Kidney epithelial cell (primary cell): ENCODE data around the gene GNGT1. TPM values are rescaled to one million over a fixed set of nuclear protein-coding genes. Genes with fewer than 3 reads are reported as not detected.

ENCODE experiments used
- DNase-seq: peaks from one replicate; pipeline ENCODE4 v3.0.0-alpha.2; 2010; ENCODE audit warnings: low read depth
- H3K27me3 ChIP-seq: 2 replicates; pipeline ENCODE4 v1.6.0; 2011; ENCODE audit warnings: low read length; ENCODE audit not compliant: control insufficient read depth, insufficient read depth
- H3K36me3 ChIP-seq: 2 replicates; pipeline ENCODE4 v1.5.1; 2011; ENCODE audit warnings: low read length; ENCODE audit not compliant: control insufficient read depth, insufficient read depth
- H3K4me3 ChIP-seq: 2 replicates; pipeline ENCODE4 v1.5.1; 2011; ENCODE audit warnings: low read depth, mild to moderate bottlenecking, control low read depth, low read length
- total RNA-seq: library from RNA; depleted of rRNA; stranded (reverse); fragments of >200 nt; gene quantifications from 2 replicates; pipeline ENCODE4 v1.2.3, GENCODE V29; 2015
- TF ChIP-seq, protein P1 (sequence below): IDR thresholded peaks from 2 replicates; pipeline ENCODE4 v1.5.1; 2011; ENCODE audit warnings: mild to moderate bottlenecking, moderate library complexity, low read length, control low read depth, inconsistent platforms; ENCODE audit not compliant: insufficient read depth, poor library complexity, severe bottlenecking

GNGT1 gene
- total RNA-seq, 1 donor from 2014 or later = not detected

DNA sequence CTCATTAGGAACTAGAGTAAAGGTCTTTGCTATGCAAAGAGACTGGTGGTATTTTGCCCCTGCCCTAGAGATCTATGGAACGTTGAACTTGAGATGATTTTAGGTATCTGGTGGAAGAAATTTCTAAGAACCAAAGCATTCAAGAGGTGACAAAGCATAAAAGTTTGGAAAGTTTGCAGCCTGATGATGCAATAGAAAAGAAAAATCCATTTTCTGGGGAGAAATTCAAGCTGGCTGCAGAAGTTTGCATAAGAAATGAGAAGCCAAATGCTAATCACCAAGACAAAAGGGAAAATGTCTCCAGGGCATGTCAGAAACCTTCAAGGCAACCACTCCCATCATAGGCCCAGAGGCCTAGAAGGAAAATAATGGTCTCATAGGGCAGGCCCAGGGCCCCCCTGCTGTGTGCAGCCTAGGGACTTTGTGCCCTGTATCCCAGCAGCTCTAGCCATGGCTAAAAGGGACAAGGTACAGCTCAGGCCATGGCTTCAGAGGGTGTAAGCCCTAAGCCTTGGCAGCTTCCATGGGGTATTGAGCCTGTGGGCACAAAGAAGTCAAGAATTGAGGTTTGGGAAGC is 32.3 kb upstream of the GNGT1 start:
- Histone ChIP-seq H3K36me3 (peaks cover 2% of the 10 kb centered on the region), H3K4me3 (no peak overlapping the region), H3K27me3 (no peaks in the 10 kb centered on the region)
- TF ChIP-seq, protein P1, sequence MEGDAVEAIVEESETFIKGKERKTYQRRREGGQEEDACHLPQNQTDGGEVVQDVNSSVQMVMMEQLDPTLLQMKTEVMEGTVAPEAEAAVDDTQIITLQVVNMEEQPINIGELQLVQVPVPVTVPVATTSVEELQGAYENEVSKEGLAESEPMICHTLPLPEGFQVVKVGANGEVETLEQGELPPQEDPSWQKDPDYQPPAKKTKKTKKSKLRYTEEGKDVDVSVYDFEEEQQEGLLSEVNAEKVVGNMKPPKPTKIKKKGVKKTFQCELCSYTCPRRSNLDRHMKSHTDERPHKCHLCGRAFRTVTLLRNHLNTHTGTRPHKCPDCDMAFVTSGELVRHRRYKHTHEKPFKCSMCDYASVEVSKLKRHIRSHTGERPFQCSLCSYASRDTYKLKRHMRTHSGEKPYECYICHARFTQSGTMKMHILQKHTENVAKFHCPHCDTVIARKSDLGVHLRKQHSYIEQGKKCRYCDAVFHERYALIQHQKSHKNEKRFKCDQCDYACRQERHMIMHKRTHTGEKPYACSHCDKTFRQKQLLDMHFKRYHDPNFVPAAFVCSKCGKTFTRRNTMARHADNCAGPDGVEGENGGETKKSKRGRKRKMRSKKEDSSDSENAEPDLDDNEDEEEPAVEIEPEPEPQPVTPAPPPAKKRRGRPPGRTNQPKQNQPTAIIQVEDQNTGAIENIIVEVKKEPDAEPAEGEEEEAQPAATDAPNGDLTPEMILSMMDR = no peak
- no peak for DNase-seq

DNA sequence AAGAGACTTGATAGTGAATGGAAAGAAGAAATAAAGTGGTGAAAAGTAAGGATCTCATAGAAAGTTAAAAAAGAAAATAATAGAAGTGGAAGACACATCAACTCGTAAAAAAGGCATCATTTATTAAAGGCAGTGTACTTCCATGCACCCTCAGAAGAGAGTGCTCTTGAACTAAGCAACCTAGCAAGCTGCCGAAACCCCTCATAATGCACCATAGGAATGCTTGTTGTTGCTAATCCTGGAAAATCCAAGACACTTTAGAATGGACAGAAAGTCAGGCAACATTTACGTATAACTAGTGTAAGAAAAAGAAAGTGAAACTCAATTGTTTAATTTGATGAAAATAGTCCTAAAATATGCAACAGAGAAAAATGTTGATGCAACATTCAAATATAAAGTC is 28.6 kb upstream of the GNGT1 start:
- Histone ChIP-seq H3K27me3 (no peaks in the 10 kb centered on the region), H3K4me3 (no peak overlapping the region), H3K36me3 (peaks cover 2% of the 10 kb centered on the region)
- no peak for DNase-seq
- TF ChIP-seq, protein P1 = no peak

DNA sequence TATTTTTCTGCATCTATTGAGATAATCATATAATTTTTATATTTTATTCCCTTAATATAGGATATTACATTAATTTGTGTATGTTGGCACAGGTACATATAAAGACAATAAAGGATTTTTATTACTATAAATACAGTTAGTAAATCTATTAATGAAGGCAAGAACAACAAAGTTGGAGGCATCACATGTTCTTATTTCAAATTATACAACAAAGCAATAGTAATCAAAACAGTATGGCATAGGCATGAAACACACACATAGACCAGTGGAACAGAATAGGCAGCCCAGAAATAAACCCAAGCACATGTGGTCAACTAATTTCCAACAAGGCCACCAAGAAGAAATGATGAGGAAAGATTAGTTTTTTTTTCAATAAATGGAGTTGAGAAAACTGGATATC is 27.0 kb upstream of the GNGT1 start:
- no peak overlapping the region for H3K4me3 ChIP-seq
- TF ChIP-seq, protein P1 = no peak

DNA sequence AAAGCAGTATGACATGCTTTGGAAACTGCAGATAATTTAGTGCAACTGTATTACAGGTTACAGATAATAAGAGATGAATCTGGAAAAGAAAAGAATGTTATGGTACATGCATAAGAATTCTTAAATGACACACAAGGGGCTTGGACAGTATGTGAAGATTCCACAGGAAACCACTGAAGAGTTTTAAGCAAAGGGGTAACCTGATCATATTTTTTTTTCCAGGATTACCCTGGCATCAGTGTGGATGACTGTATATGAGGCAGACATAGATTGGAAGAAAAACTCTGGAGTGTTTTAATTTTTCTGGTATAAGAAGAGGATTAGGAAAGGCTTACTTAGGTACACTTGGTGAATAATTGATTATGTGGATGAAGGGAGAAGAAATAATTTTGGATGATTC is 23.9 kb upstream of the GNGT1 start:
- H3K4me3 ChIP-seq = no peak overlapping the region
- no peak for DNase-seq
- H3K36me3 ChIP-seq = no peaks in the 10 kb centered on the region
- H3K27me3 ChIP-seq = no peaks in the 10 kb centered on the region
- TF ChIP-seq, protein P1 = no peak

More for the DNA sequence above, 27.0 kb upstream of the GNGT1 start:
- DNase-seq = no peak
- Histone ChIP-seq H3K27me3 (no peaks in the 10 kb centered on the region), H3K36me3 (peaks cover under 1% of the 10 kb centered on the region)

DNA sequence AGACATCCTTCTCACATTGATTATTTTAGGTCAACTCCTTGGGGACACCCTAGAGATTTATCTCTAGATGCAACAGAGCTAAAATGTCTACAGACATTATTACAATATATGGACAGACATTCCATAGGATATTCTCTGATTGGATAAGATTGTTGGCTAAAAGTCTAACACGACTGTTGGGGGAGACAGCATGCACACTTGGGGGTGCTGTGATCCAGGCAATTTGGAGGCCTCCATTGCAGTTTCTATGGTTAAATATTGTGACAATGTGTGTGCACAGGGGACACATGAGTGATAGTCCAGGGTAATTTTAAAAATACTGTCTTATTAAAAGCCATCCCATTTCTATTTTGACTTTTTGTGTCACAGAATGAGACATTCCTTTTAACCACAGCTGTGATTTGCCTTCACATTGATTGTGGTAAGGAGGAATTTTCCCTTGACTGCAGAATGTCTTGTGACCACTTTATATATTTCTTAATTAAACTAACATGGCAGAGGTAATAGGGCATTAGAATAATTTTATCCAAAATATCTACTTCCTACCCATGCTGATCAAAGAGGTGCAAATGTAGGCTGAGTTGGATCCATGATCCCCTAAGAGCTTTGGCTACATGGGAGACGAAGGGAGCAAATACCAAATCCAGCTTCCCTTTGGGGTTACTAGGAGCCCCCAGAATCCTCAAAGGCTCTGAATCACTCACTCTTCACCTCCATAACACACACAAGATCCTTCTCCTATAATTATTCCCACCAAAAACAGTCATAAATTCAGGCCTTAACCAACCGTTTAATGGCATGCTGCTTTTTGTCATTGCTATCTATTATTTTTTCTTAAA is 23.1 kb upstream of the GNGT1 start:
- TF ChIP-seq, protein P1 = no peak
- H3K27me3 ChIP-seq = no peaks in the 10 kb centered on the region
- H3K4me3 ChIP-seq = no peak overlapping the region
- no peak for DNase-seq
- no peaks in the 10 kb centered on the region for H3K36me3 ChIP-seq

DNA sequence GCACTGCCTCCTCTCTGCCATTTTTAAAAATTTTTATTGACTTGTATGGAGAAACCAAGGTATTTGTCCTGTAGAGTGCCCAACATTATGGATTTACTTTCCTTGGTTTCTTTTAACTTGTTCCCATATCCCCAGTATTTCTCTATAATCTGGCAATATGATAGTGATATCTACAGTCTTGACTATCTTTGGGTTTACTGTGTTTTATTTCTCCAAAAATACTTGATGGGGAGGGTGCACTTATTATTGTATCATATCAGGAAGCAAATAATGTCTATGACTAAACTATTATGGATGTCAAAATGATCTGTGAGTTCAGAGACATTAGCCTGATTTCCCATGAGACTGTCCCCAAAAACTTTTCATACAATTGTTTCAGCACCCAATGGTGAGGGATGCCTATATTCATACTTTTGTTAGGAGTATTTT is 22.4 kb upstream of the GNGT1 start:
- H3K27me3 ChIP-seq = no peaks in the 10 kb centered on the region
- no peaks in the 10 kb centered on the region for H3K36me3 ChIP-seq
- H3K4me3 ChIP-seq = no peak overlapping the region
- TF ChIP-seq, protein P1 = no peak
- no peak for DNase-seq
